Spleen (tissue), 7 donors: Measurements from ENCODE around the gene TMEM181.

Experiments used
- CTCF ChIP-seq, 11 experiments: fragments of 200-600 bp in 7 of 11; fragments of 450-650 bp in 4 of 11; sonication (generic) in 4 of 11; IDR thresholded peaks in 8 of 11; conservative IDR thresholded peaks in 3 of 11; 1 replicate in 7 of 11; 2 replicates in 4 of 11; pipeline versions ENCODE4 v1.4.0 to v1.8.0; 2016 to 2021; ENCODE audit warnings: antibody characterized with exemption in 11 of 11, inconsistent platforms in 4 of 11, mild to moderate bottlenecking in 1 of 11
- POLR2A ChIP-seq, 3 donors: fragments of 450-650 bp; IDR thresholded peaks; one replicate each; pipeline ENCODE4 v1.5.1; 2017; ENCODE audit warnings: antibody characterized with exemption in 3 of 3, mild to moderate bottlenecking in 1 of 3
- POLR2AphosphoS5 ChIP-seq, 3 donors: sonication (generic); formaldehyde crosslinking; IDR thresholded peaks; one replicate each; pipeline ENCODE4 v1.5.1; 2017; ENCODE audit warnings: antibody characterized with exemption in 3 of 3
- donor health status: DM: no; HTN: no; CAD: no; lungs with moderate emphysema.
- donor health status: DM: no; HTN: no; CAD: no.
- donor health status: DM: no; HTN: no; CAD: no.

GRCh38 chr6:158645064-158646022 lies 85.5 kb downstream of the TMEM181 start:
- TF ChIP-seq CTCF (IDR thresholded peaks at IDR 0.05 in 8 of 11, conservative IDR thresholded peaks at IDR 0.05 in 3 of 11) (no peak), POLR2A (IDR thresholded peaks at IDR 0.05) (peak in 1 of 3 donors; percentile 8), POLR2AphosphoS5 (IDR thresholded peaks at IDR 0.05) (no peak)
